Spleen (tissue), 7 donors: ENCODE data around the gene TRAF6.

ENCODE experiments used
- CTCF ChIP-seq, 11 experiments: fragments of 200-600 bp in 7 of 11; fragments of 450-650 bp in 4 of 11; sonication (generic) in 4 of 11; IDR thresholded peaks in 8 of 11; conservative IDR thresholded peaks in 3 of 11; 1 replicate in 7 of 11; 2 replicates in 4 of 11; pipeline versions ENCODE4 v1.4.0 to v1.8.0; 2016 to 2021; ENCODE audit warnings: antibody characterized with exemption in 11 of 11, inconsistent platforms in 4 of 11, mild to moderate bottlenecking in 1 of 11
- POLR2A ChIP-seq, 3 donors: fragments of 450-650 bp; IDR thresholded peaks; one replicate each; pipeline ENCODE4 v1.5.1; 2017; ENCODE audit warnings: antibody characterized with exemption in 3 of 3, mild to moderate bottlenecking in 1 of 3
- POLR2AphosphoS5 ChIP-seq, 3 donors: sonication (generic); formaldehyde crosslinking; IDR thresholded peaks; one replicate each; pipeline ENCODE4 v1.5.1; 2017; ENCODE audit warnings: antibody characterized with exemption in 3 of 3
- donor health status: DM: no; HTN: no; CAD: no; lungs with moderate emphysema.
- donor health status: DM: no; HTN: no; CAD: no.
- donor health status: DM: no; HTN: no; CAD: no.

- TF ChIP-seq POLR2A (IDR thresholded peaks at IDR 0.05) (no peak), CTCF (IDR thresholded peaks at IDR 0.05 in 8 of 11, conservative IDR thresholded peaks at IDR 0.05 in 3 of 11) (no peak), POLR2AphosphoS5 (IDR thresholded peaks at IDR 0.05) (no peak)
Observed at GRCh38 chr11:36510594-36510942, 496 bp upstream of the TRAF6 start.
